NCI-H1417 treated with DMSO at 0.1 percent for 48 hours (cell line): ENCODE measurements around the gene ADGRV1.
A peak's percentile ranks its signal among the peaks of the same experiment; 100 is the strongest.
"Not testable (repeated sequence)": the region's sequence is repeated elsewhere in the genome, so short reads cannot be mapped to it uniquely, and the experiment has no call there.

Source experiments
- DNase-seq: peaks from one replicate; lab custom pipeline; 2025; lab: John Stamatoyannopoulos, UW

The ADGRV1 gene

GRCh38 chr5:90809311-90810056 is 250.9 kb downstream of the ADGRV1 start:
- DNase-seq = no peak

GRCh38 chr5:90810211-90810610 is 251.6 kb downstream of the ADGRV1 start:
- DNase-seq = no peak

- no peak for DNase-seq
Measured at GRCh38 chr5:90813392-90813791, 254.8 kb downstream of the ADGRV1 start.

GRCh38 chr5:90822062-90822461 is 263.5 kb downstream of the ADGRV1 start:
- DNase-seq = not testable (repeated sequence)

- no peak for DNase-seq
Measured at GRCh38 chr5:90824436-90824835, 265.8 kb downstream of the ADGRV1 start.

- DNase-seq = no peak
Measured at GRCh38 chr5:90830058-90830457, 271.5 kb downstream of the ADGRV1 start.

- DNase-seq = no peak
Measured at GRCh38 chr5:90833753-90834152, 275.2 kb downstream of the ADGRV1 start.

GRCh38 chr5:90834711-90835110 is 276.1 kb downstream of the ADGRV1 start:
- no peak for DNase-seq

- no peak for DNase-seq
Measured at GRCh38 chr5:90843443-90843842, 284.8 kb downstream of the ADGRV1 start.

GRCh38 chr5:90844931-90845330 is 286.3 kb downstream of the ADGRV1 start:
- DNase-seq = no peak

GRCh38 chr5:90845723-90846554 is 287.3 kb downstream of the ADGRV1 start:
- no peak for DNase-seq

- DNase-seq = not testable (repeated sequence)
Measured at GRCh38 chr5:90847606-90848005, 289.0 kb downstream of the ADGRV1 start.

- DNase-seq = no peak
Measured at GRCh38 chr5:90849939-90850338, 291.3 kb downstream of the ADGRV1 start.

- DNase-seq = no peak
Measured at GRCh38 chr5:90852531-90852930, 293.9 kb downstream of the ADGRV1 start.

GRCh38 chr5:90853750-90854149 is 295.2 kb downstream of the ADGRV1 start:
- DNase-seq = no peak

- no peak for DNase-seq
Measured at GRCh38 chr5:90854169-90854568, 295.6 kb downstream of the ADGRV1 start.

- no peak for DNase-seq
Measured at GRCh38 chr5:90855296-90856010, 296.9 kb downstream of the ADGRV1 start.

GRCh38 chr5:90861843-90862586 is 303.4 kb downstream of the ADGRV1 start:
- no peak for DNase-seq

- DNase-seq = no peak
Measured at GRCh38 chr5:90865180-90865579, 306.6 kb downstream of the ADGRV1 start.

- peak; percentile 37 for DNase-seq
Measured at GRCh38 chr5:90866333-90866732, 307.7 kb downstream of the ADGRV1 start.

- DNase-seq = no peak
Measured at GRCh38 chr5:90866915-90867731, 308.5 kb downstream of the ADGRV1 start.
